ENCODE data around the gene SLC30A1.
"Not testable (repeated sequence)": the region's sequence is repeated elsewhere in the genome, so short reads cannot be mapped to it uniquely, and the experiment has no call there.

The SLC30A1 gene

DNA sequence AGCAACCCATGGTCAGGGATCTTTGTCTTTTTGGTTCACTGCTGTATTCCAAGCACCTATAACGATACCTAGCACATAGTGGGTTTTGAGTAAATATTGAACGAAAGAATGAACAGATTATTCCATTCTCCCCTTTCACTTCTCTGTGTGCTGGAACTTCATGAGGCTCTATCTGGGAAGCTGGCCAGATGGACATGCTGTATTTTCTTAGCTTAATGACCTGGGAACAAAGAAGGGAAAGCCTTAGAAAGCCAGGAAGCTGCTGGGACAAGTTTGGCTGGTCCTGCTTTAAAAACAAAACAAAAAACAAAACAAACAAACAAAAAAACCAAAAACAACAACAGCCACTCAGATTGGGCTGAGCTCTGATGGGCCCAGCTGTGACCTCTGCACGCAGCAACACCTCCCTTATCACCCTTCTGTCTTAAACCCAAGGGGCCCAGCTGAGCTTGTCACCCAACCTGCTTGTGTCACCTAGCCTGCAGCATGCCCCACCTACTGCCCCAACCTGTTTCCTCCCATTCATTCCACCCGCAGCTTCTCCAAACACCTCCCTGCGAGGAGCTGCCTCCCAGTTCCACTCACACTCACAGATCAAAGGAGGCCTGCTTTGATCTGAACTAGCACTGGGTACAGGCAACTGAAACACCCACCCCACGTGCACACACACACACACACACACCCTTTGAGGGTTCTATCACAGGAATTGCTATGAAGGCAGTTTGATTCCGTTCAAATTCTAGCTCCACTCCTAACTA, 37.1 kb downstream of the SLC30A1 start:
- no peak for ATAC-seq

DNA sequence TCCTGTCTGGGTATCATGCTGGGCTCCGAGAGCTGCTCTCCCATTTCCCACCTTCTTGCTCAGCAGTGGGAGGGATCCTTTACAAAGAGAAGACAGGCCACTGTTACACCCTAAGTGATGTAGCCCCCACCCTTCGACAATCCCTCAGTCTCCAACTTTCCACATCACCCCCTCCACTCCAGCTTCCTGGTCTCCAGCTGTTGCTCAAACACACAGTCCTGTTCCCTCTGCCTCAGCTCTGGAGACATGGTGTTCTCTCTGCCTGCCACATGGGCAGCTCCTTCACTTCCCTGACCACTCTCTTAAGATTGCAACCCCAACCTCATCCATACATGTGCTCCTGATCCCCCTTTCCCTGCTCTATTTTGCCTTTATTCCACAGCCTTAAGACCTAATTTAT, 37.7 kb downstream of the SLC30A1 start:
- no peak for ATAC-seq

- ATAC-seq, result not testable (repeated sequence)
Measured at GRCh38 chr1:211540824-211541223, 38.1 kb downstream of the SLC30A1 start.

DNA sequence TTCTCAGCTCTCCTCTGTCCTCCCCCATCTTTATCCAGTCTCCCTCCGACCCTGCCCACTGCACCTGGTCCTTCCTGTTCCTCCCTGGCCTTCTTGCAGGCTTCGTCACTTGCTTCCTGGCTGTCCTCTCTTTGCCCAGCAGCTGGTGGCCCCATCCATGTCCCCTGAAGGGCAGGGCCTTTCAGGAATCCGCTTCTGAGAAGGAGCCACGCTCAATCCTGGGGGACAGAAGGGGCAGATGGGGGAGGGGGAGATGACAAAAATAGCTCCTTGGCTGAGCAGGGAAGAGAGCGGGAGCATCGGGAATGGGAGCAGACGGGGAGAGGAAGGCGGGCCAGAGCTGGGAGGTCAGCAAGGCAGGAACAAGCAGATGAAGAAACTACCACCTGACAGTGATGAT, 40.7 kb downstream of the SLC30A1 start:
- no peak for ATAC-seq

DNA sequence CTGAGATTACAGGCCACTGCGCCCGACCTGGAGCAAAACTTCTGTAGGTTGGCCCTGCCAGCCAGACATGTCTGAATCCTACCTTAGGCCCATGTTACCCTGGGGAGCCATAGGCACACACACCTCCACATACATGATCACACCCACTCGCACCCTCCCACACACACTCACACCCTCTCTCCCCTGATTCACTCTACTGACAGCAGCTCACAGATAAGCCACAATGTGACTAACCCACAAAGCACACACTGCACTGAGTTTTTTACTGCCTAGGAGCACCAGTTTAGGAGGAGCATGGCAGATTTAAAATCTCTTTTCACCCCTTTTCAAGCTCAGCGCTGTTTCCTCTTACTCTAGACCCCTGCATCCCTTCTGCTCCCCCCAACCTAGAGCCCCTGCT, 41.7 kb downstream of the SLC30A1 start:
- ATAC-seq, result no peak

DNA sequence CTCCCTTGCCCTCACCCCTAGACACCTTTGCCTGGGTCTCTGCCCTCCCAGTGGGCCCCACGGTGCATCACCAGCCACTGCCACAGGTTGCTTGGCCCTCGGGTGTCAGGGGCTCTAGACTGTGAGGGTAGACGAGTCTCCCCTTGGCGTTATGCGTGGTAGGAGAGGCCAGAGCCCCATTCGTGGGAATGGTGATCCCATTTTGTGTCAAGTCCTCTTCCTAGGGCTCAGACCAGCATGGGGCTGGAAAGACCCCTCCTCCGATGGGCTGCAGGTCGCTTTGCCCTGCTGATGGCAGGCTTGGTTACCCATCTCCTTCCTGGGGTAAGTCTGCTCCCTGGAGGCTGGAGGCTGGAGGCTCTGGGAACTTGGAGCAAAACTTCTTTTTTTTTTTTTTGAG, 42.4 kb downstream of the SLC30A1 start:
- no peak for ATAC-seq

GRCh38 chr1:211535346-211535745, 43.6 kb downstream of the SLC30A1 start:
- ATAC-seq, result no peak

GRCh38 chr1:211534545-211535291, 44.2 kb downstream of the SLC30A1 start:
- ATAC-seq, result no peak

- no peak for ATAC-seq
Measured at GRCh38 chr1:211532088-211532444, 46.9 kb downstream of the SLC30A1 start.

DNA sequence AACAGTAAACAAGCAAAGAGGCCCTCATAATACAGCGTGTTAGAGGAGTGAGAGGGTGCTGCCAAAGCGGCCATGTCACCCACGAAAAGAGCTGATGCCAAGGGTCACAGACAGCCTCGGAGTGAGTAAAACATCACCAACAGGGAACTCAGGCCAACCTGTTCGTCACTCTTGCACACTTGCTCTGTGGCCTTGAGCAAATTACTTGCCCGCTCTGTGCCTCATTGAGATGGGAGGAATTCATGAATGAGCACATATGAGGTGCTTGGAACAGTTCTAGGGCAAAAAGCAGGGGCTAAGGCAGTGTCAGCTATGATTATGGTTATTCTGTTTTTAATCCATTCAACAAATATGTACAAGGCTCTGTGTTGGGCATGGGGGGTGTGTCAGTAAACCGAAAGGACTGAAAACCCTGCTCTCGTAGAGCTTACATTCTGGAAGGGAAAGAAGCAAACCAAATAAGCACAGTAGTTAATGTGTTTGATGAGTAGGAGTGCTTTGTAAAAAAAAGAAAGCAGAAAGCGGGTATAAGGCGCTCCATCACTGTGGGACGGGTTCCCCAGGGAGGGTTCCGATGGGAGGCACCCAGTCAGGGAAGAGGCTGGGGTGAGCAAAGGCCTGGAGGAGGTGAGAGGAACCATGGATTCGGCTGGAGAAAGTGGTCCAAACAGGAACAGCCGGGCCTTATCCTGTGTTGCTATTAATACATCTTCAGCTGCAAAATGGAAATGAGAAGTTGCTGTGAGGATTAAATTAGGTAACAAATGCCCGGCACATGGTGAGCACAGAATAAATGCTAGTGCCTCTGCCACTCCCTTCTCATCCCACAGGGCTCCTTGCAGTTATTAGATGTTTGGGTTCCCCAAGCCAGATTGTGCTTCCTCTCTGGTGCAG, 47.5 kb downstream of the SLC30A1 start:
- ATAC-seq, result no peak

GRCh38 chr1:211530102-211530501, 48.9 kb downstream of the SLC30A1 start:
- no peak for ATAC-seq

- no peak for ATAC-seq
Measured at GRCh38 chr1:211529453-211529852, 49.5 kb downstream of the SLC30A1 start.

GRCh38 chr1:211529011-211529410, 50.0 kb downstream of the SLC30A1 start:
- ATAC-seq, result no peak

DNA sequence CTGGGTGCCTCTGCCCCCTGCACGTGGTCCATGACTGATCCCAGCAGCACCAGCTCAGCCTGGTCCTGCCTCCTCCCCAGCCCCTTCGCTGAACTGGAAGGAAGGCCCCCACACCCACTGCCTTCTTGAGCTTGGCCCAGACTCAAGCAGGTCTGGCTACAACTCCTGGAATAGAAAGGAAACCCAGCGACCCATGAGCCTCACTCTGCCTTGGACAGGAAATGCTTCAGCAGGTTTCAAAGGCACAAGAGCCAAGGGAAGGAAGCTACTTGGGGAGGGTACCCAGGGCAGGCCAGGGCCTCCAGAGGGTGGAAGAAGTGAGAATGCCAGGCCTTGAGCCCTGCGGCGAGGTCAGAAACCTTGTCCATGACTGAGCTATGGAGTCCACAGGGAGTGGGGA, 51.1 kb downstream of the SLC30A1 start:
- no peak for ATAC-seq

DNA sequence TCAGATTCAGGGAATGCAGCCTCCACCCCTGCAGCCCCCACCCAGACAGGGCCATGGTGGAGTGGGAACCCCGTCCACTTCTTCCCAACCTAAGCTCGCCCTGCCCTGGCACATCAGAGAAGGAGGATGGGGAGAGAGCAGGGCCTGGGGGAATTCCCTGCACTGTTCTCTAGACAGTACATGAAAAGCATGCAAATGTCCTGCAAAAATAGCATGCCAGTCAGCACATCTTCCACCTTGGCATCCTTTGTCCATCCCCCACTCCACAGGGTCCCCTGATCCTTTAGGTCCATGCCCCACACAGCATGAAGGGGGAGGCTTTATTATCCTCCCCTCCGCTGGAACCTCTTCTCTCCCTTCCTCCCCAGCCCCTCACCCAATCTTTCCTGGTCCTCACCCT, 52.0 kb downstream of the SLC30A1 start:
- ATAC-seq, result peak; percentile 49 to 53

DNA sequence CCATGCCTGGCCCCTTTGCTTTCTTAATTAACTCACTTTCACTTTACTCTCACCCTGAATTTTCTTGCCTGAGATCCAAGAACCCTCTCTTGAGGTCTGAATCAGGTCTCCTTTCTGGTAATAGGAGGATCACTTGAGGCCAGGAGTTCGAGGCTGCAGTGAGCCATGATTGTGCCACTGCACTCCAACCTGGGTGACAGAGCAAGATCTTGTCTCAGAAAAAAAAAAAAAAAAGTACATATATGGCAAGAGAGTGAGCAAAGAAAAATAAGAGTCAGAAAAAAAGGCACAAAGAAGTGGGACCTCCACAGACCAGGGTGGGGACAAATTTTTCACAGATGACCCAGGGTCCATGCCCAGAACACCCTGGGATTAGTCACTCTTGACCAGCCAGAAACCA, 52.9 kb downstream of the SLC30A1 start:
- no peak for ATAC-seq

GRCh38 chr1:211525101-211525676, 53.8 kb downstream of the SLC30A1 start:
- no peak for ATAC-seq

GRCh38 chr1:211524521-211524920, 54.4 kb downstream of the SLC30A1 start:
- no peak for ATAC-seq

GRCh38 chr1:211522804-211523203, 56.2 kb downstream of the SLC30A1 start:
- ATAC-seq, result no peak
